ENCODE data around the gene SNAI1.
"Not testable (repeated sequence)": the region's sequence is repeated elsewhere in the genome, so short reads cannot be mapped to it uniquely, and the experiment has no call there.

Gene SNAI1

DNA sequence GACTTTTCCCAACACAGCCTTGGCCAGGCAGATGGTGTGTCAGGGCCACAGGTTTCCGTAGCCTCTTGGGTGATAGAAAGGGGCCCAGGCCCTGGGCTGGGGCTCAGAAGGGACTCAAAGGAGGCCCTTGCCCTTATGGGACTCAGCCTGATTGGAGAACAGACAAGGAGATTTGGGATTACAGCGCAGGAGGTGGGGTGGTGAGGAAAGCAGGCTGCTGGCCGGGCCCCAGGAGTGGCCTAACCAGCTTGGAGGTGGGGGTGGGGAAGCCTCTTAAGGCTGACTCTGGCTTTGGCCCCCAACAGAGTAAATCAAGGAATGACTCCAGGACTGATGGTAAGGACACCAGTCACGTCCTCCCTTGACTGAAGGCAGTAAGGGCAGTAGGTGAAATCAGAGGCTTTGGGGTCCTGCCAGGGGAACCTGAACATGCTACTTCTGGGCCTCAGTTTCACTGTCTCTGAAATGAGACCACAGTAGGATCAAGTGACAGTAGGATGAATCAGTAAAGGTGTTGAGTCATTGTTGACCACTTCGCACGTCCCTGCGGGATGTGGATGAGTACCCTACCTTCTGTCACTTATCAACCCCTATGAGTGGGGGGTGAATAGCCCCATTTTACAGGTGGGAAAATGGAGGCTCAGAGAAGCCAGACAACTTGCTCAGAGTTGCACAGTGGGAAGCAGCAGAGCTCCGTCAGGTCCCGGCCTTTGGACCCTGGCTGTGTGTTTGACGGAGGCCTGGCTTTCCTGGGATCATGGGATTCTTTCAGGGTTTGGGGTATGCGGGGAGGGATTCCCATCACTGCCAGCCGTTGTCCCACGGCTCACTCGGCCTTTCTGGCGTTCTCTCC, 4.5 kb downstream of the SNAI1 start:
- no peak for DNase-seq

DNA sequence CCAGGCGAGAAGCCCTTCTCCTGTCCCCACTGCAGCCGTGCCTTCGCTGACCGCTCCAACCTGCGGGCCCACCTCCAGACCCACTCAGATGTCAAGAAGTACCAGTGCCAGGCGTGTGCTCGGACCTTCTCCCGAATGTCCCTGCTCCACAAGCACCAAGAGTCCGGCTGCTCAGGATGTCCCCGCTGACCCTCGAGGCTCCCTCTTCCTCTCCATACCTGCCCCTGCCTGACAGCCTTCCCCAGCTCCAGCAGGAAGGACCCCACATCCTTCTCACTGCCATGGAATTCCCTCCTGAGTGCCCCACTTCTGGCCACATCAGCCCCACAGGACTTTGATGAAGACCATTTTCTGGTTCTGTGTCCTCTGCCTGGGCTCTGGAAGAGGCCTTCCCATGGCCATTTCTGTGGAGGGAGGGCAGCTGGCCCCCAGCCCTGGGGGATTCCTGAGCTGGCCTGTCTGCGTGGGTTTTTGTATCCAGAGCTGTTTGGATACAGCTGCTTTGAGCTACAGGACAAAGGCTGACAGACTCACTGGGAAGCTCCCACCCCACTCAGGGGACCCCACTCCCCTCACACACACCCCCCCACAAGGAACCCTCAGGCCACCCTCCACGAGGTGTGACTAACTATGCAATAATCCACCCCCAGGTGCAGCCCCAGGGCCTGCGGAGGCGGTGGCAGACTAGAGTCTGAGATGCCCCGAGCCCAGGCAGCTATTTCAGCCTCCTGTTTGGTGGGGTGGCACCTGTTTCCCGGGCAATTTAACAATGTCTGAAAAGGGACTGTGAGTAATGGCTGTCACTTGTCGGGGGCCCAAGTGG, 5.3 kb downstream of the SNAI1 start:
- DNase-seq, result no peak

DNA sequence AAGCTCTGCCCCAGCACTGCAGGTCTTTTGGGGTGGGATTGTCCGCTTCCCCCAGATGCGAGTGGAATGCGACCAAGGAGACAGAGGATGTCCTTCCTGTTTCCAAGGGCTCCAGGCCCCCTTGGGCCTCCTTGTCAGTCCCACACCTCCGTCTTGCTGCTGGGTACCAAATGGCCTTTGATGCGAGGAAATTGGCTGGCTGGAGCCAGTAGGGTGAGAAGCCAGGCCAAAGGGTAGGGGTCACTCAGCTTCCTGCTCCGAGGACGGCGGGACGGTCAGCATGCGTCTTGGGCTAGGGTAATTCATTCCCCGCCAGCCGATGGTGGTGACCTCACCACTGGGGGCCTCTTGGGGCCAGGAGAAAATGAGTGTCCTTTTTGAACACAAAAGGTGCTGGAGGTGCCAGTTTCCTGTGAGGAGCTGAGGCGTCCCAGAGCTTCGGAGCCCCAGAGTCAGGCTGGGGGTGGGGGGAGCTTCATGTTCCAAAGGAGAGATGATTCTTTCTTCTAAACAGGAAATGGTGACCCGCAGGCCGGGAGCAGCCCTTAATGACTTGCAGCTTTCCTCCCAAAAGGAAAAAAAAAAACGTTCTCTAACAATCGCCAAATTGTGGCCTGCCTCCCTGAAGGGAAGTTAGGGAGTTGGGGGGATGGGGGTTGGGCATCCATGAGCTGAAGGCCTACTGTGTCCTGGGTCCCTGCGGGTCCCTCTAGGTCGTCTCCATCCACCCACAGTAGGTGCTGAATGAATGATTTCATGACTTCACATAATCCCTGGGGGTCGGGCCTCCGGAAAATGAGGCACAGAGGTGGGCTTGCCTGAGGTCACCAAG, 6.7 kb downstream of the SNAI1 start:
- no peak for DNase-seq

DNA sequence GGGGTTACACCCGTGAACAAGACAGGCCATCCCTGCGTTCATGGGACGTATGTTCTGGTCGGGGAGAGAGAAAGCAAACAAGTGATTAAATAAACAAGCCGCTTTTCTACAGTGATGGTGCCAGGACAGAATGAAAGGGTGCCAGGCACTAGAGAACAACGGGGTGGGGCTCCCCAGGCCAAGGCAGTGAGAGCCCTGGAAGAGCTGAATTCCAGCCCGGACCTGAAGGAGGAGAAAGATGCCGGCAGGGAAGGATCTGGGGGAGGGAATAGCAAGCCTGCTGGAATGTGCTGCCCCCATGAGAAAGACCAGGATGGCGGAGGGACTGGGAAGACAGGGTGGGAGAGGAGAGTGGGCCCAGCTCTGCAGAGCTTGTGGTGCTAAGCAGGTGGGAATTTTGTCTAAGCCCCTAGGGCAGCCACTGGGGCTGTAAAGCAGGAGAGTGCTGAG, 7.5 kb downstream of the SNAI1 start:
- DNase-seq, result no peak

DNA sequence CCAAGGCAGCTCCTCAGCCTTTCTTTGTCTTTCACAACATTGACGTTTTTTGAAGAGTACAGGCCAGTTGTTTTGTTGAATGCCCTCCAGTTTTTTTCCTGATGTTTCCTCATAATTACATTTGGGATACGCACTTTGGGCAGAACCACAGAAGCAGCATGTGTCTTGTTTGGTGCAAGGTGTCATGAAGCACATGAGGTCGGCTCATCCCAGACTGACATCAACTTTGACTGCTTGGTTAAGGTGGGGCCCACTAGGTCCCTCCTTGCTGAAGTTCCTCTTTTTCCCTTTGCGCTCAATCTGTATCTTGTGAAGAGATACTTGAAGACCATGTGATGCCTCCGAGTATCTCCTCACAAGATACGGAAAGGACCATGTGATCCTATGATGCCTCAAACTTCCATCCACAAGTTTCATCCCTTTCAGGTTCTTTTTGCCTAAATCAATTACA, 10.5 kb downstream of the SNAI1 start:
- DNase-seq, result no peak

DNA sequence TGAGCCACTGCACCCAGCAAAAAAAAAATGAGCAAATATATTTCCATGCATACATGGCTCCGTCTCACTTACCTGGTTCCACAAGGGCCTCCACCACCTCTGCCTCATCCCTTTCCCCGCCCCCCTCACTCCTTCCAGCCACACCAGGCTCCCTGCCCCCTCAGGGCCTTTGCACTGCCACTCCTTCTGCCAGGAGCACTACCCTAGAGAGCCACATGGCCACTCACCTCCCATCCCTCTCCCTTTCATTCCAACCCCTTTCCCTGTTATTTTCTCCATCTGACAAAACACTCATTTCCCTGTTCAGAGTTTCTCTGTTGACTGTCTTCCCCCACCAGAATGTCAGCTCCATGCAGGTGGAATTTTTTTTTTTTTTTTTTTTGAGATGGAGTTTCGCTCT, 12.8 kb downstream of the SNAI1 start:
- no peak for DNase-seq

DNA sequence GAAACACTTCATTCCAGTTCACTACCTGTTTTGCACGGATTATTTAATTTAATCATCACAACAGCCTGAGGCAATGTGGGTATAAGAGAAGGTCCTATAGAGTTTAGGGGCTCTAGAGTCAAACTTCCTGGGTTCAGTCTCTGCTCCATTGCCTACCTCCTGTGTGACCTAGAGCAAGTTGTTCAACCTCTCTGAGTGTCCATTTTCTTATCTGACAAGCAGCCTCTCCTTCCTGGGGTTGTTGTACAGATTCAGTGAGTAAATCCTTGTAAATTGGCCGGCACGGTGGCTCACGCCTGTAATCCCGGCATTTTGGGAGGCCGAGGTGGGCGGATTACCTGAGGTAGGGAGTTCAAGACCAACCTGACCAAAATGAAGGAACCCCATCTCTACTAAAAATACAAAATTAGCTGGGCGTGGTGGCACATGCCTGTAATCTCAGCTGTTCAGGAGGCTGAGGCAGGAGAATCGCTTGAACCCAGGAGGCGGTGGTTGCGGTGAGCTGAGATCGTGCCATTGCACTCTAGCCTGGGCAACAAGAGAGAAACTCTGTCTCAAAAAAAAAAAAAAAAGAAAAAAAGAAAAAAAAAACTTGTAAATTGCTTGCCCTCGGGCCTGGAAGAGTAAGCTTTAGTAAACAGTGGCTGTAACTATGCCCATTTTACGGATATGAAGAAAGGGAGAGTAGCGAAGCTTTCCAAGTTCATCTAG, 15.9 kb downstream of the SNAI1 start:
- DNase-seq, result not testable (repeated sequence)

DNA sequence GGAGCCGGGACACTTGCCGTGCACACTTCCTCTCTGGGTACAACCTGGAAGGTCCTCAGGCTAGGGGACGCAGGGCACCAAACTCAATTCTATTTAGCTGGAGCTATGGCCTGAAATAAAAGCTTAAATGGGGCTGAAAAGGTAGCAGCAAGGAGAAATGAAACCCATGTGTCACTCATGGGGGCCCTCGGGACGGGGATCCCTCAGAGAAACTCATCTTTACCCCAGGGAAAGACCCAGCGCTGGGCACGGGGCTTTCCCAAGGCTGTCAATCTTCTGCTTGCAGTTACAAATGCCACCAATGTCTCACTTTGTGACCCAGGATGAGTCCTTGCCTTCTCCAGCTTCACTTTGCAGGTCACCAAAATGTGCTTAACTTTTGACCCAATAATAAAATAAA, 16.5 kb downstream of the SNAI1 start:
- DNase-seq, result no peak

DNA sequence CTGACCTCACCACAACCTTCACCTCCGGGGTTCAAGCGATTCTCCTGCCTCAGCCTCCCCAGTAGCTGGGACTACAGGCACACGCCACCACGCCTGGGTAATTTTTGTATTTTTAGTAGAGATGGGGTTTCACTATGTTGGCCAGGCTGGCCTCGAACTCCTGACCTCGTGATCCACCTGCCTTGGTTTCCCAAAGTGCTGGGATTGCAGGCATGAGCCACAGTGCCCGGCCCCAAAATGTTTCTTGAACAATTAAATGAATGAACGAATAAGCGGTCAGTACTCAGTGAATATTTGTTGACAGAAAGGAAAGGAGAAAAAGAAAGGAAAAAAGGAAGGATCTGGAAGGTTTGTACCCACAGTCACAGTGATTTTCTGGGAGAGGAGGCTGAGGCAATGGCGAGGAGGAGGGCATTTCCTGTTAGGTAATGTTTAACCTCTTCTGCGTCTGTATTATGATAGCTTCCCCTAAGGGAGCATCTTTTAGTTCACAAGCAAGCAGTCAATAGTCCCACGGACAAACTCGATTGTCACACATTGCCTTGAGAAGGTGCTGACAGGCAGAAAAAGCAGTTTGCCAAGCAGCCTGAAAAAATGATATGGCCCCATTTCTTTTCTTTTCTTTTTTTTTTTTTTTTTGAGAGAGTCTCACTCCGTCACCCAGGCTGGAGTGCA, 17.9 kb downstream of the SNAI1 start:
- DNase-seq, result not testable (repeated sequence)

DNA sequence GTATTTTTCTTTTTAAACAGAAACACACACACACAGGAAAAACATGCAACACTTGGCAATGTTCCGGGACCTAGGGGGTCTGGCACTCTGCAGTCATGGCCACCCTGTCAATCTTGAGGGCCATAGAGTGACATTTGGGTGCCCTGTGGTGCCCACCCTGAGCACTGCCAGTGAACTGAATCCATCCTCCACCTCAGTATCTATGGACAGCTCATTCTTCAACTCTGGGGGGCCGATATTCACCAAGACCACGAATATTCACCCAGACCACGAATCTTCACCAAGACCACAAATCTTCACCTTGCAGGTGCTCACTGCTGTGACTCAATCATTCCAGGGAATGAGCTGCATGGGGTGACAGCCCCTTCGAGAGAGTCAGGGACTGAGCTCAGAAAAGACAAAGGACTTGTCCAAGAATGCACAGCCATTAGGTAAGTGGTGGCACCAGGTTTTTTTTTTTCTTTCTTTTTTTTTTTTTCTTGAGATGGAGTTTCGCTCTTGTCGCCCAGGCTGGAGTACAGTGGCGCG, 19.1 kb downstream of the SNAI1 start:
- DNase-seq, result no peak

DNA sequence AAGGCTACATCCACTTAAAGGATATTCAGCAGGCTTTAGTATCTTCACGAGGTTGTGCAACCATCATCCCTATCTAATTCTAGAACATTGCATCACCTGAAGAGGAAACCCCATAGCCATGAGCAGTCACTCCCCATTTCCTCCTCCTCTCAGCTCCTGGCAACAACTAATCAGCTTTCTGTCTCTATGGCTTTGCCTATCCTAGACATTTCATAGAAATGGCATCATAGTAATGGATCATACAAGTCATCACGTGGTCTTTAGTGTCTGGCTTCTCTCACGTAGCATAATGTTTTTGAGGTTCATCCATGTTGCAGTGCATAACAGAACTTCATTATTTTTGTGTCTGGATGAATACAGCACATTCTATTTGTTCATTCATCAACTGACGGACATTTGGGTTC, 20.5 kb downstream of the SNAI1 start:
- DNase-seq, result no peak

DNA sequence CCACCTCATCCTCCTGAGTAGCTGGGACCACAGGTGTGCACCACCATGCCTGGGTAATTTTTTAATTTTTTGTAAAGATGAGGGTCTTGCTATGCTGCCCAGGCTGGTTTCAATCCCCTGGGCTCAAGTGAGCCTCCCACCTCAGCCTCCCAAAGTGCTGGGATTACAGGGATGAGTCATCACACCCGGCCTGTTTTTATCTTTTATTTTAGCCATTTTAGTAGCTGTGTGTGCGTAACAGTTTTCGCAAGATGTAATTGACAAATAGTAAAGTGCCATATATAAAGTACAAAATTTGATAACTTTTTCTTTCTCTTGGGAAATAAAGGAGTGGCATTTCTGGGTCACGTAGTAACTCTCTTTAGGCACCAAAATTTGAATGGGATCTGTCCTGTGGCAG, 21.4 kb downstream of the SNAI1 start:
- DNase-seq, result no peak

DNA sequence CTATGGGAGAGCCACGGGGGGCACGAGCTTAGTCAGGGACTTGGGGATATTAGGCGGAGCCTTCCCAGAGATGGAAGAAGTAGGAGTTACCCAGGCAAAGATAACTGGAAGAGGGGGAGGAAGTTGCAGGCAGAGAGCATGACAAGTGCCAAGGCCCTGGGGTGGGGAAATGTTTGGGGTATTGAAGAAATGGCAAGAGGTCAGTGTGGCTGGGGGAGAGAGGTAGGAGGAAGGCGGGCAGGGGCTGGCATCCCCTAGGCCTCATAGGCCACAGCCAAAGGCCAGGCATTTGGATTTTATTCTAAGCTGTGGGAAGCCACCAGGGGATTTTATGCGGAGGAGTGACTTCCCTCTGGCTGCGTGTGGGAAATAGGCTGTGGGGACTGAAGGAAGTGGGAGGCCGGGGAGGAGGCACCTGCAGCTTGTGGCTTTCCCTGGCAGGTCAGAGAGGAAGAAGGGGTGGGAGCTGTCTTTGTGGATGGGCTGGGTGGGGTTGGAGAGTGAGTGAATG, 22.7 kb downstream of the SNAI1 start:
- DNase-seq, result no peak

DNA sequence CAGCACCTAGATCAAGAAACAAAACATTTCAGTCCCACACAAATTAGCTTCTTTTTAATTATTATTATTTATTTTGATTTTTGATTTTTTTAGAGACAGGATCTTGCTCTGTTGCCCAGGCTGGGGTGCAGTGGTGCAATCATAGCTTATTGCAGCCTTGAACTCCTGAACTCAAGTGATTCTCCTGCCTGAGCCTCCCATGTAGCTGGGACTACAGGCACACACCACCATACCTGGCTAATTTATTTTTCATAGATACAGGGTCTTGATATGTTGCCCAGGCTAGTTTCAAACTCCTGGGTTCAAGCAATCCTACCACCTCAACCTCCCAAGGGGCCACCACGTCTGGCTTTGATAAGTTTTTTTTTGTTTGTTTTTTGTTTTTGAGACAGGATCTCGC, 24.6 kb downstream of the SNAI1 start:
- DNase-seq, result no peak

DNA sequence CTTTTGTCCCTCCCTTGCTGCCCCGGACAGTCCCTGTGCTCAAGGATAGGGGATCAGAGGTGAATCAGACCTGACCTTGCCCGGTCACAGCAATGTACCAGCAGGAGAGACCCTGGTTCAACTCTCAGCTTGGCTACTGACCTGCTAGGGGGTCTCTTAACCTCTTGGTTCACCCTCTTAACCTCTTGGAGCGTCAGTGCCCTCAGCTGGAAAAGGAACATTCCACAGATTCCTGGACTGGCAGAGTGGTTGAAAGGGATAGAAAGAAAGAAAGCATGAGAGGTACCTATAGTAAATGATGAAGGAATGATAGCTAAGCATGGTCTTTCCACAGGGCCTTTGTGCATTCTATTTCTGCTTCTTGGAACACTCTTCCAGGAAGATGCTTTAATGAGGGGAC, 25.2 kb downstream of the SNAI1 start:
- DNase-seq, result no peak

DNA sequence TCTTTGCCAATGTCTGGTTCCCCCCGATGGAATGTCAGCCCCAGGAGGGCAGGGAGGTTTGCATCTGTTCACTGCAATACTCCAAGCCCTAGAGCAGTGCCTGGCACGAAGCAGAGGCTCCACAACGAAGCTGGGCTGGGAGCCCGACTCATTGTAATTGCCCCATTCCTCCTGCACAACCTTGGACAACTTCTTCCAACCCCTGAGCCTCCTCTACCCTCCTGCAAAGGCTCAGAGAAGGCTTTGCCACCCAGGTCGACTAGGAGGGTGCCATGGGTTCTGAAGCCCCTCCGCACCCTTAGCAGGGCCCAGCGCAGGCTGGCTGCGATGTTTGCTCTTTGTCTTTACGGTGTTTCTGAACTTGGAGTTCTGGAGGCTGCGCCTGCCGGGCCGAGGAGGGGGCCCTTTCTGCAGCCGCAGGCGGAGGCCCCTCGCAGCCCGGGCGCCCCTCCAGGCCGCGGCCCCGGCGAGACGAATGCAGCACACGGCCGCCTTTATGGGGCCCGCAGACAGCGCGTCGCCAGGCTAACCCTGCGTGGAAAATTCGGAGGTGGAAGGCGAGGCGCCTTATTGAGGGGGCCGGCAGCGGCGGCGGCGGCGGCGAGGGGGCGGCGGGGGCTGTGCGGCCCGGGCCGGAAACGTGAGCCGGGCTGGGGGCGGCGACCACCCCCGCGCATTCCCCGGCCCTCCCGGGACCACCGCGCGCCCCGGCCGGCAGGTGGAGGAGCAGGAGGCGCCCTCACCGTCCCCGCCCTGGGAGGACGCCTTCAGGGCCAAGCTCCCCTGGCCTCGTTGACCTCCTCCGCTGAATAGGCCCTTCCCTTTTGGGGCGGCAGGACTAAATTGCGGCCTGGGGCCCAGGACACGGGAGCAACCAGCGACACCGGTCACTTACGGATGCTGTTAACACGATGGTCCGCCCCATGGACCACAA, 27.0 kb downstream of the SNAI1 start:
- no peak for DNase-seq

DNA sequence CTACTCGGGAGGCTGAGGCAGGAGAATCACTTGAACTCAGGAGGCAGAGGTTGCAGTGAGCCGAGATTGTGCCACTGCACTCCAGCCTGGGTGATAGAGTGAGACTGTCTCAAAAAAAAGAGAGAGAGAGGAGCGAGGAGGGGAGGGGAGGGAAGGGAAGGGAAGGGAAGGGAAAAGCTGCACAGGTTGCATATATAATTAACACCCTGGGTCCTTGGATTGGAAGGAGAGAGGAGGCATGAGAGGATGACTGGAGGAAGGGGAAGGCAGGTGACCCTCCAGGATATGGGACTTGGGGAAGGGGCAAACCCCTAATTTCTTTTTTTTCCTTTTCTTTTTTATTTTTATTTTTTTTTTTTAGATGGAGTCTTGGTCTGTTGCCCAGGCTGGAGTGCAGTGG, 28.8 kb downstream of the SNAI1 start:
- not testable (repeated sequence) for DNase-seq

DNA sequence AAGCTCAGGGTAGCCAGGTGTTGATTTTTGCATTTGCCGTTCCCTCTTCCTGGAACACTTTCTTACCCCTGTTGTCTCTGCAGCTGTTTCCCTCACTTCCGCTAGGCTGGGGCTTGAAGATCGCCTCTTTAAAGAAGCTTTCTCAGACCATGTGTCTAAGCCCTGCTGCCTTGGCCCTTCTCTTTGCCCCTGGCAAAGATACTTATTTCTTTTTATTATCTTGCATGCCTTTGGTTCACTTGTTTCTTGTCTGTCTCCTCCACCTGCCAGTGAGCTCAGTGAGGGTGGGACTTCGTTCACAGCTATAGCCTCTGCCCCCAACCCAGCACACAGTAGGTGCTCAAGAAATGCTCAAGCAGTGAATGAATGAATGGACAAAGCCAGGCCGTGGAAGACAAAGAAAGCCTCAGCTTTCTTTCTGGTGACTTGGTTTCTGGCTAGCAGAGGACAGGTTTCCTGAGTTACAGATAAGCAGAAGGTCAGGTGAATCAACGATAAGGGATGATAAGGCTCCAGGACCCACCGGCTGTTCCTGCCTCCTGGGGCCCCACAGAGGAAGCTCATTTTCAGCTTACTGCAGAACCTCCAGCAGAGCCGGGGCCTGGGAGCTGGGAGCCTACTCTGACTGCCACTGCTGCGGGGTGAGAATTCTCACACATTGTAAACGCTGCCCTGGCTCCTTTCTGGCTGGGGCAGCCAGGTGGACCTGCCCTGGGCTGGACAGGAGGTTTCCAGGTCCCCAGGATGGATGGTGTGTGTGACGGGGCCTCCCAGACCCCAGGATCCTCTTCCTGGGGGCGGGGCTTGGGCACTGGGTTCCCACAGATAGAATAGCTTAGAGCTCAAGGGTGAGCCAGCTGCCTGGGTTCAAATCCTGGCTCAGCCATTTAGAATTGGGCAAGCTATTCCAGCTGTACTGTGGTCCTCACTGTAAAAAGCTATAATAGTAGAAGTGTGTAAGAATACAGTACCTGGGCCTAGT, 29.8 kb downstream of the SNAI1 start:
- DNase-seq, result no peak

DNA sequence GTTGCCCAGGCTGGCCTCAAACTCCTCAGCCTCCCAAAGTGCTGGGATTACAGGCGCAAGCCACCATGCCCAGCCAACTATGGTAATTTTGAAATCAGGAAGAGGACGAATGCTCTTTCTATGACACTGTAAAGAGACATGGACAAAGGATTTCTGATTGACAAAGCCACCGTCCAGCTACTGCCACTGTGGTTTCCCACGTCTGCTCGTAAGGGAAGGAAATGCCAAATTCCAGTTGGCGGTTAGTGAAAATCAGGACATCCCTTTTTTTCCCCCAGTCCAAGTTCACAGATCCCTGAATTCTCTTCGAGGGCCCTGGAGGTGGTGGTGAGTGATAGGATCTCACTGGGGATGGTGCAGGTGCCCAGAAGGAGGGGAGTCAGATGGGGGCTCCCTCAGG, 31.2 kb downstream of the SNAI1 start:
- DNase-seq, result no peak

Measured in GOT3 (cell line).